ENCODE results near the gene IGSF9. TPM values are rescaled to one million over a fixed set of nuclear protein-coding genes. Genes with fewer than 3 reads are reported as not detected.

The IGSF9 gene
- total and polyA plus RNA-seq, 2 of the 4 experiments (the other 2 are of a cell fraction) = 0.05 TPM; not detected in 1

- H3K9me1 ChIP-seq (ENCODE audit: insufficient read depth, low read length) = peaks cover 10% of the 10 kb centered on the region; the same call in 1 of the 2 replicates
- no peak for DNase-seq
- H4K8ac ChIP-seq (ENCODE audit: low read depth in 2 of 2, low read length in 2 of 2) = peak overlapping the region; percentile 46 to 68
- WGBS, 2 experiments (ENCODE audit: extremely low coverage in 2 of 2, insufficient read length in 1 of 2) = 0% methylated on average over 2 of the region's 7 CpGs; no CpG with 5 or more reads in 1 of the 2 experiments
- peak overlapping the region; percentile 54 for H2BK120ac ChIP-seq (ENCODE audit: low read depth, low read length)
- ATAC-seq (ENCODE audit: low read depth) = no peak
- peak overlapping the region; percentile 54 for H4K91ac ChIP-seq (ENCODE audit: insufficient read depth, low read depth, low read length)
- H3K27me3 ChIP-seq (ENCODE audit: control insufficient read depth, insufficient read depth, low read length) = no peaks in the 10 kb centered on the region; the same call in 1 of the 2 replicates
- peak overlapping the region; percentile 69; the same call in 1 of the 2 replicates for H3K56ac ChIP-seq (ENCODE audit: extremely low read depth, insufficient read depth, low read length)
- TF ChIP-seq USF2 (IDR thresholded peaks at IDR 0.05; ENCODE audit: low read depth, low read length) = peak; percentile 73
- TF ChIP-seq RFX5 (IDR thresholded peaks at IDR 0.05; ENCODE audit: low read depth, low read length) = no peak
- TF ChIP-seq CTCF (conservative IDR thresholded peaks at IDR 0.05; ENCODE audit: low read depth, low read length) = no peak
- H2BK20ac ChIP-seq (ENCODE audit: low read depth, low read length) = peak overlapping the region; percentile 54
- peaks cover 0 to 35% of the 10 kb centered on the region in 2 experiments; a peak in 2 of 4 replicates for H3K79me1 ChIP-seq (ENCODE audit: low read depth in 1 of 2, low read length in 2 of 2)
- peak overlapping the region; percentile 77; the same call in 1 of the 2 replicates for H3K14ac ChIP-seq (replicated peaks; ENCODE audit: low read depth, low read length)
- BruUV-seq (replicated peaks) = no TSS peak
- H3K4ac ChIP-seq (ENCODE audit: low read depth, low read length) = peak overlapping the region; percentile 61
- H3K18ac ChIP-seq (ENCODE audit: low read depth, low read length) = peak overlapping the region; percentile 57
- H2AK5ac ChIP-seq (ENCODE audit: low read depth, low read length) = peak overlapping the region; percentile 3; the same call in 1 of the 2 replicates
- peak overlapping the region; percentile 31 for H4K5ac ChIP-seq (ENCODE audit: low read depth, low read length)
- no peaks in the 10 kb centered on the region for H3K9me3 ChIP-seq (ENCODE audit: control insufficient read depth, insufficient read depth, low read length)
- H3K23ac ChIP-seq (ENCODE audit: low read depth, low read length) = peak overlapping the region; percentile 46
- peak overlapping the region; percentile 83 for H3K4me3 ChIP-seq (ENCODE audit: insufficient read depth, low read depth, low read length)
- intact Hi-C loops (cut with micrococcal nuclease) = loop anchor here (1.0 to 10.0 kb wide), 4 partner anchors 35 to 289 kb away; partner anchors contain the start of gene DUSP23
- CTCF ChIA-PET = interaction anchor here (0.8 to 1.5 kb wide), 3 partner anchors 10 to 81 kb away, joined by 3 read pairs; no protein-coding TSS in a partner anchor
- dilution Hi-C loops (cut with HindIII; ENCODE audit: low sequenced_read_pairs, unreplicated experiment) = no loop called here
- 0 out of 2 replicates have a peak, but pooled peaks cover 5% of the 10 kb centered on the region for H3K36me3 ChIP-seq (ENCODE audit: control insufficient read depth, insufficient read depth, low read length)
- H3K9ac ChIP-seq (ENCODE audit: low read depth, low read length) = peak overlapping the region; percentile 68
- H2BK15ac ChIP-seq (ENCODE audit: low read depth, low read length) = peak overlapping the region; percentile 37; the same call in 2 of the 3 replicates
- peaks cover 33% of the 10 kb centered on the region for H4K20me1 ChIP-seq (ENCODE audit: insufficient read depth, low read length)
- peak overlapping the region; percentile 43 for H2AK9ac ChIP-seq (replicated peaks; ENCODE audit: low read depth, low read length, poor library complexity)
- H2AFZ ChIP-seq (replicated peaks; ENCODE audit: low read length, poor library complexity) = peak overlapping the region; percentile 84
- POLR2A ChIA-PET (ENCODE audit: unreplicated experiment) = interaction anchor here (0.6 kb wide), 1 partner anchor 712 kb away, joined by 4 read pairs; no protein-coding TSS in a partner anchor
- in situ Hi-C loops (cut with MboI; ENCODE audit: low sequenced_read_pairs) = no loop called here
- H3K4me2 ChIP-seq (ENCODE audit: low read depth, low read length) = peak overlapping the region; percentile 72
- peaks cover 15% of the 10 kb centered on the region for H3K4me1 ChIP-seq (ENCODE audit: control insufficient read depth, insufficient read depth, low read length)
- peak overlapping the region; percentile 40 for H3K27ac ChIP-seq (ENCODE audit: insufficient read depth, low read length)
- H2BK5ac ChIP-seq (ENCODE audit: low read depth, low read length, poor library complexity, severe bottlenecking) = peak overlapping the region; percentile 23
Observed at GRCh38 chr1:159925719-159926078, 19.7 kb downstream of the IGSF9 start.

Data from IMR-90 (cell line).